ENCODE results near the gene JARID2. TPM values are rescaled to one million over a fixed set of nuclear protein-coding genes. Genes with fewer than 3 reads are reported as not detected.

The JARID2 gene
- total and polyA plus RNA-seq, 2 of the 13 experiments (the other 11 are each of a cell fraction or from before 2014, with no cell fraction given): 7.5 to 10.3 TPM

DNA sequence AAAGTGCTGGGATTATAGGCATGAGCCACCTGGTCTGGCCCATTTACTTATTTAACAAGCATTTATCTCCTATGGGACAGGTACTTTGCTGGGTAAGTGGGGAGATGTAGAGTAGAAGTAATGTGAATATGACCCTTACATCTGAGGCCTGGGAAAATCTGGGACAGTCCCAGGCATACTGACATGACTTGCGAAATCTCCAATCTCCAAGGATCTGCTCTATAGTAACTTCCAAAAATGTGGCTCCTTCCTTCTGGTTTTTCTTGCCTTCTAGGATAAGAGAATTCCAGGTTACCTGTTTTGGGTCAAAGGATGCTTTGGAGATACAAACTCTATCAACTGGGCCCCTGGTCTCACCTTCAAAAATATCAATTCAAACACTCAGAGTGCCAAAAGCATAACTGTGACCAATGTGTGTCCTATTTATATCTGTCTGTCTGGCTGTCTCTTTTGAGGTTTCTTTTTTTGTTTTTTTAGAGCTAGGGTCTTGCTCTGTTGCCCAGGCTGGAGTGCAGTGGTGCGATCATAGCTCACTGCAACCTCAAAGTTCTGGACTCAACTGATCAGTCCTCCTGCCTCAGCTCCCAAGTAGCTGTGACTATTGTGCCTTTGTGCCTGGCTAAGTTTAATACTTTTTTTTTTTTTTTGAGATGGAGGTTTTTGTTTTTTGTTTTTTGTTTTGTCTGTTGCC is 11.7 kb upstream of the JARID2 start:
- Histone ChIP-seq H3K36me3 (replicated peaks in 1 of 2; ENCODE audit: control insufficient read depth in 1 of 2, insufficient read depth in 2 of 2, low read length in 2 of 2) (no peaks in the 10 kb centered on the region), H3K4me2 (ENCODE audit: low read depth, low read length) (no peak overlapping the region), H4K20me1 (ENCODE audit: insufficient read depth, low read length) (no peaks in the 10 kb centered on the region), H3K9me3 (ENCODE audit: low read length) (no peaks in the 10 kb centered on the region), H3K9ac (ENCODE audit: insufficient read depth, low read depth, low read length) (no peak overlapping the region), H2AFZ (ENCODE audit: low read length) (no peak overlapping the region), H3K4me3 (replicated peaks in 1 of 3; ENCODE audit: insufficient read depth in 1 of 3, low read depth in 2 of 3, low read length in 3 of 3) (no peak overlapping the region), H3K4me1 (ENCODE audit: insufficient read depth, low read length) (no peaks in the 10 kb centered on the region), H3K27ac (ENCODE audit: extremely low read length, insufficient read depth, low read length) (no peak overlapping the region), H3K79me2 (ENCODE audit: insufficient read depth, low read length) (no peaks in the 10 kb centered on the region), H3K27me3 (ENCODE audit: control insufficient read depth in 1 of 2, insufficient read depth in 2 of 2, low read length in 2 of 2) (0 out of 5 replicates have a peak, but pooled peaks cover 0 to under 1% of the 10 kb centered on the region in 2 experiments)
- ChIA-PET POLR2A (interaction anchor here (1.0 kb wide), 1 partner anchor 9 kb away, joined by 3 read pairs; no protein-coding TSS in a partner anchor), CTCF (ENCODE audit: low intra/inter-chr PET ratio, low total read pairs) (no interaction called here)
- FAIRE-seq: no peak
- intact Hi-C loops (cut with micrococcal nuclease; ENCODE audit: unreplicated experiment): no loop called here
- DNase-seq (ENCODE audit: low spot score): no peak
- 74% methylated on average over 2 of the region's 2 CpGs for WGBS (ENCODE audit: low lambda C conversion rate)
- ATAC-seq: no peak
- BruUV-seq (replicated peaks): no TSS peak
- in situ Hi-C loops (cut with HindIII; ENCODE audit: extremely low pct_ligation_motif_present, low pct_unique_long_range_greater_than_20kb): loop anchor here (25.0 kb wide), 1 partner anchor 1022 kb away; no protein-coding TSS in a partner anchor
- TF ChIP-seq NFE2L2 (IDR thresholded peaks at IDR 0.05; ENCODE audit: low read length) (peak; percentile 50; the same call in 1 of the 2 replicates), CC2D1A (CRISPR knock-in tag; IDR thresholded peaks at IDR 0.05) (no peak), PHF8 (CRISPR knock-in tag; IDR thresholded peaks at IDR 0.05) (no peak), EZH2 (conservative IDR thresholded peaks at IDR 0.05; ENCODE audit: low read depth, low read length) (no peak), ZMYM2 (CRISPR knock-in tag; IDR thresholded peaks at IDR 0.05) (no peak), ZNF232 (CRISPR knock-in tag; IDR thresholded peaks at IDR 0.05; ENCODE audit: borderline replicate concordance) (no peak), GATAD2A (CRISPR knock-in tag; IDR thresholded peaks at IDR 0.05) (no peak), CEBPB (IDR thresholded peaks at IDR 0.05; ENCODE audit: borderline replicate concordance, low read depth, low read length) (peak; percentile 33; the same call in 1 of the 2 replicates), MED13 (CRISPR knock-in tag; IDR thresholded peaks at IDR 0.05) (no peak), MAFG (CRISPR knock-in tag; IDR thresholded peaks at IDR 0.05) (no peak), ISX (CRISPR knock-in tag; conservative IDR thresholded peaks at IDR 0.05) (no peak), GATA4 (IDR thresholded peaks at IDR 0.05; ENCODE audit: borderline replicate concordance, low read depth) (no peak)
- TF ChIP-seq, protein P1, sequence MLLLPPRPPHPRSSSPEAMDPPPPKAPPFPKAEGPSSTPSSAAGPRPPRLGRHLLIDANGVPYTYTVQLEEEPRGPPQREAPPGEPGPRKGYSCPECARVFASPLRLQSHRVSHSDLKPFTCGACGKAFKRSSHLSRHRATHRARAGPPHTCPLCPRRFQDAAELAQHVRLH (CRISPR knock-in tag; IDR thresholded peaks at IDR 0.05; ENCODE audit: borderline replicate concordance, low read depth): no peak
- TF ChIP-seq, protein P2, sequence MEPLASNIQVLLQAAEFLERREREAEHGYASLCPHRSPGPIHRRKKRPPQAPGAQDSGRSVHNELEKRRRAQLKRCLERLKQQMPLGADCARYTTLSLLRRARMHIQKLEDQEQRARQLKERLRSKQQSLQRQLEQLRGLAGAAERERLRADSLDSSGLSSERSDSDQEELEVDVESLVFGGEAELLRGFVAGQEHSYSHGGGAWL (CRISPR knock-in tag; IDR thresholded peaks at IDR 0.05): no peak

All from HepG2 (cell line).